ENCODE data around the gene TBPL2.

The TBPL2 gene

GRCh38 chr14:55389330-55389729 is 51.1 kb downstream of the TBPL2 start:
- TF ChIP-seq GABPA (IDR thresholded peaks at IDR 0.05; ENCODE audit: low read depth) (no peak), REST (IDR thresholded peaks at IDR 0.05; ENCODE audit: insufficient replicate concordance, low read depth) (no peak), SPI1 (IDR thresholded peaks at IDR 0.05; ENCODE audit: borderline replicate concordance, low read depth) (no peak), CTCF (IDR thresholded peaks at IDR 0.05; ENCODE audit: insufficient read depth, low read length) (no peak)
- no peak overlapping the region for H3K4me3 ChIP-seq (replicated peaks; ENCODE audit: insufficient read depth, low read length)
- DNase-seq (ENCODE audit: low read depth in 1 of 2, low spot score in 1 of 2) = no peak
- H3K27ac ChIP-seq (replicated peaks) = no peak overlapping the region
- no peaks in the 10 kb centered on the region for H3K27me3 ChIP-seq (ENCODE audit: insufficient read depth, poor library complexity, severe bottlenecking)

DNA sequence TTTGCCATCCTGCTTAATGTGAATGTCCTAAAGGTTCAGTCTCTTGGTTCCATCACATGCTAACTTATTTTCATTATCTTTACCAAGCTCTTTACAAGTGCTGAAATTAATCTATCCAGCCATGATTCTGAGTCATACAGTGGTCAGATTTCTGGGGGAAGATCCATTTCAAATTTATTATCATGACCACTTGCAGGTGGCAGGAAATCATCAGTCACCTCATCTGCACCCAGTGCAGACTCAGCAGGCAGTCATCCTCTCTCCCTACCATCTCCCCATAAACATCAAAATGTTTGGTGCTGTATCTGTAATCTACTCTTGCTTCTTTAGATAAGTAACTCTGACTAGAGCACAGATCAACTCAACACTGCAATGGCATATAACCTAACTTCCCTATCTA is 52.3 kb downstream of the TBPL2 start:
- no peak overlapping the region for H3K27ac ChIP-seq (replicated peaks)
- H3K4me3 ChIP-seq (replicated peaks; ENCODE audit: insufficient read depth, low read length) = no peak overlapping the region
- no peaks in the 10 kb centered on the region for H3K27me3 ChIP-seq (ENCODE audit: insufficient read depth, poor library complexity, severe bottlenecking)
- TF ChIP-seq SPI1 (IDR thresholded peaks at IDR 0.05; ENCODE audit: borderline replicate concordance, low read depth) (no peak), CTCF (IDR thresholded peaks at IDR 0.05; ENCODE audit: insufficient read depth, low read length) (no peak), GABPA (IDR thresholded peaks at IDR 0.05; ENCODE audit: low read depth) (no peak), POLR2AphosphoS5 (IDR thresholded peaks at IDR 0.05; ENCODE audit: low read depth) (no peak), REST (IDR thresholded peaks at IDR 0.05; ENCODE audit: insufficient replicate concordance, low read depth) (no peak)
- no peak for DNase-seq (ENCODE audit: low read depth in 1 of 2, low spot score in 1 of 2)

- TF ChIP-seq POLR2AphosphoS5 (IDR thresholded peaks at IDR 0.05; ENCODE audit: low read depth) (no peak), CTCF (IDR thresholded peaks at IDR 0.05; ENCODE audit: insufficient read depth, low read length) (no peak)
- no peak overlapping the region for H3K4me3 ChIP-seq (replicated peaks; ENCODE audit: insufficient read depth, low read length)
- no peak for DNase-seq (ENCODE audit: low read depth in 1 of 2, low spot score in 1 of 2)
- no peak overlapping the region for H3K27ac ChIP-seq (replicated peaks)
- H3K27me3 ChIP-seq (ENCODE audit: insufficient read depth, poor library complexity, severe bottlenecking) = no peaks in the 10 kb centered on the region
Measured at GRCh38 chr14:55387121-55387520, 53.3 kb downstream of the TBPL2 start.

- H3K27me3 ChIP-seq (ENCODE audit: insufficient read depth, poor library complexity, severe bottlenecking) = no peaks in the 10 kb centered on the region
- H3K27ac ChIP-seq (replicated peaks) = no peak overlapping the region
- TF ChIP-seq POLR2AphosphoS5 (IDR thresholded peaks at IDR 0.05; ENCODE audit: low read depth) (no peak), SPI1 (IDR thresholded peaks at IDR 0.05; ENCODE audit: borderline replicate concordance, low read depth) (no peak), REST (IDR thresholded peaks at IDR 0.05; ENCODE audit: insufficient replicate concordance, low read depth) (no peak), GABPA (IDR thresholded peaks at IDR 0.05; ENCODE audit: low read depth) (no peak)
Measured at GRCh38 chr14:55386037-55386808, 54.2 kb downstream of the TBPL2 start.

More at GRCh38 chr14:55386037-55386808, 54.2 kb downstream of the TBPL2 start:
- H3K4me3 ChIP-seq (replicated peaks; ENCODE audit: insufficient read depth, low read length) = no peak overlapping the region
- no peak for DNase-seq (ENCODE audit: low read depth in 1 of 2, low spot score in 1 of 2)
